Activated T-cell treated with anti-CD3 and anti-CD28 coated beads, Interleukin-2, amount 50 U/mL, for 24 hours (primary cell): ENCODE data around the gene MFAP3.
A peak's percentile ranks its signal among the peaks of the same experiment; 100 is the strongest.
"Not testable (repeated sequence)": the region's sequence is repeated elsewhere in the genome, so short reads cannot be mapped to it uniquely, and the experiment has no call there.

ENCODE experiments used
- DNase-seq: peaks from one replicate; pipeline ENCODE4 v3.0.0-alpha.2; 2020
- H3K27ac Mint-ChIP-seq: 2 replicates; pipeline ENCODE4 v1.8.0; 2020; ENCODE audit warnings: mild to moderate bottlenecking, mixed read lengths
- H3K27me3 Mint-ChIP-seq: 2 replicates; pipeline ENCODE4 v1.8.0; 2020; ENCODE audit warnings: mixed read lengths
- H3K36me3 Mint-ChIP-seq: 2 replicates; pipeline ENCODE4 v1.8.0; 2020; ENCODE audit warnings: low read depth, mixed read lengths
- H3K4me1 Mint-ChIP-seq: 2 replicates; pipeline ENCODE4 v1.8.0; 2020; ENCODE audit warnings: low read depth, mixed read lengths
- H3K4me3 Mint-ChIP-seq: 2 replicates; pipeline ENCODE4 v1.8.0; 2020; ENCODE audit warnings: mild to moderate bottlenecking, moderate library complexity, mixed read lengths
- H3K9me3 Mint-ChIP-seq: 2 replicates; pipeline ENCODE4 v1.8.0; 2020; ENCODE audit warnings: mixed read lengths

MFAP3 gene

DNA sequence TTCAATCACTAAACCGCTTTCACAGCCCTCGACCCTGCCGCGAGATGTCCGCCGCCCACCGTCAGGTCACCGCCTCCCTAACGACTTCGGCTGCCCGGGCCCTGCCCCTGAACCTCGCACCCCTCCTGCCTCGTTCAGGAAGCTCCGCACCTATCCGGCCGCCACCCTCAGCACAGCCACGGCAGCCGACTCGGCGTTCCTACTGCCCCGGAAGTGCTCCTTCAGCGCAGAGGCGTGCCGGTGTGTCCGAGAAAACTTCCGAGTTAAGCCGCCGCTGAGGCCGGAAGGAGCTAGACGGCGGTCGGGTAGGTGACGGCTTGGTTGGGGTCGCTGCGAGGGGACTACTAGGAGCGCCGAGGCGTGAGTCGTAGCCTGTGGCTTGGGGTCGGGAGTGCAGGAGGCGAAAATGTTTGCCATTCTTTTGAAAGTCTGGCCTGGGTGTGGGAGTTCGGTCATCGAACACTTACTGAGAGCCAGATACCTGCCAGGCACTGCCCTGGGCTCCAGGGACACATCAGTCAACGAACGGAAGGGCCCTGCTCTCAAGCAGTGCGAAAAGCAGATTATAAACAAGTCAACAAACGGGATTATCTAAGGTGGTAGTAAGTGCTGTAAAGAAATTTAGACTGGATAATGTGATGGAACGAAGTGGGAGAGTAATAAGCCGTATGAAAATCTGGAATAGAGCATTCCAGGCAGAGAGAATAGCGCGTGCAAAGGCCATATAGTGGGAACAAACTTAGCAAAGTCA lies at the start of gene MFAP3, which contains the start of gene FAM114A2:
TSS of gene MFAP3 (plus strand) at position 261 of the 751 bp plus-strand sequence. CDS start 10,756 bp downstream, outside the sequence.
TSS of gene FAM114A2 (minus strand) at position 204 of the 751 bp plus-strand sequence. CDS start 3,957 bp downstream, outside the sequence.
- DNase-seq, result peak; percentile 89
- no peaks in the 10 kb centered on the region for H3K27me3 Mint-ChIP-seq
- H3K9me3 Mint-ChIP-seq, result no peaks in the 10 kb centered on the region
- peak within 1 kb of the TSS; percentile 97 for H3K4me3 Mint-ChIP-seq
- H3K4me1 Mint-ChIP-seq, result peaks cover 68% of the 10 kb centered on the region
- H3K27ac Mint-ChIP-seq, result peak within 1 kb of the TSS; percentile 99
- H3K36me3 Mint-ChIP-seq, result peaks cover 43% of the 10 kb centered on the region

DNA sequence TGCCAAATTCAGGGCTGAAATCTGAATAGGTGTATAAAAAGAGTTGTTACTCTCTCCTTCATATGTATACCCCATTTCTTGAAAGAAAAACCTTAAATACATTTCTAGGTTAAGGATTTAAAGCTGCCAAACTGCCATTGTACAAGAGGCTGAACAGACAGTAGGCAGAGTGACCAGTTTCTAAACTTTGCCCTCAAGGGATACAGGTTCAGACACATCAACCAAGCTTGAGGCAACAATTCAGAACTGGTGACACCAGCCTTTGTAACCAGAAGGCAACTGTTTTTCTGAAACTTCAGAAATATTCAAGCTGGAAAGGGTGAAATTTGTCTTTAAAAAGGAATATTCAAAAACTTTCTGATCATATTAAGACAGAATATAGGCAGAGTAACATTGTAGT lies 47.6 kb upstream of the MFAP3 start:
- Mint-ChIP-seq H3K9me3 (no peaks in the 10 kb centered on the region), H3K27me3 (no peaks in the 10 kb centered on the region), H3K4me1 (no peaks in the 10 kb centered on the region), H3K27ac (no peak overlapping the region), H3K36me3 (peaks cover 52% of the 10 kb centered on the region), H3K4me3 (no peak overlapping the region)
- DNase-seq, result no peak

DNA sequence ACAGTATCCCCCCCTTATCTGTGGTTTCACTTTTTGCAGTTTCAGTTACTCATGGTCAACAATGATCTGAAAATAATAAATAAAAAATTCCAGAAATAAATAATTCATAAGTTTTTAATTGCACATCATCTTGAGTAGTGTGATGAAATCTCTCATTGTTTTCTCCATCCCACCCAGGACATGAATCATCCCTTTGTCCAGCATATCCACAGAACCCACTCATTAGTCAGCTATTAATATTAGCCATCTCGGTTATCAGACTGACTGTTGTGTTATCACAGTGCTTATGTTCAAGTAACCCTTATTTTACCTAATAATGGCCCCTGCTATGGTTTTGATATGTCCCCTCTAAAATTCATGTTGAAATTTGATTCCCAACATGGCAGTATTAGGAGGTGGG lies 40.8 kb upstream of the MFAP3 start:
- no peaks in the 10 kb centered on the region for H3K4me1 Mint-ChIP-seq
- H3K4me3 Mint-ChIP-seq, result no peak overlapping the region
- H3K36me3 Mint-ChIP-seq, result peaks cover 81% of the 10 kb centered on the region
- no peaks in the 10 kb centered on the region for H3K27me3 Mint-ChIP-seq
- no peak for DNase-seq
- peaks cover 5% of the 10 kb centered on the region for H3K9me3 Mint-ChIP-seq
- H3K27ac Mint-ChIP-seq, result no peak overlapping the region

DNA sequence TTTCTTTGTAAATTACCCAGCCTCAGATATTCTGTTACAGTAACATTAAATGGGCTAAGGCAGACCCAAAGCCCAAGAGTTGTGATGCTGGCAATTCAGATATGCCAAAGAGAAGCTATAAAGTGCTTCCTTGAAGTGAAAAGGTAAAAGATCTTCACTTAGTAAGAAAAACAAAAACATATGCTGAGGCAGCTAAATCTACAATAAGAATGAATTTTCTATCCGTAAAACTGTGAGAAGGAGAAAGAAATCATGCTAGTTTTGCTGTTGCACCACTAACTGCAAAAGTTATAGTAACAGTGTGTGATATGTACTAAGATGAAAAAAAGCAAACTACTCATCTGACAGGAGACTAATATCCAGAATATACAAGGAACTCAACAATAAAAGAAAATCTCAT lies 40.0 kb upstream of the MFAP3 start:
- Mint-ChIP-seq H3K36me3 (peaks cover 74% of the 10 kb centered on the region), H3K4me3 (no peak overlapping the region), H3K27me3 (no peaks in the 10 kb centered on the region), H3K9me3 (peaks cover 5% of the 10 kb centered on the region), H3K4me1 (no peaks in the 10 kb centered on the region), H3K27ac (no peak overlapping the region)
- DNase-seq, result no peak

DNA sequence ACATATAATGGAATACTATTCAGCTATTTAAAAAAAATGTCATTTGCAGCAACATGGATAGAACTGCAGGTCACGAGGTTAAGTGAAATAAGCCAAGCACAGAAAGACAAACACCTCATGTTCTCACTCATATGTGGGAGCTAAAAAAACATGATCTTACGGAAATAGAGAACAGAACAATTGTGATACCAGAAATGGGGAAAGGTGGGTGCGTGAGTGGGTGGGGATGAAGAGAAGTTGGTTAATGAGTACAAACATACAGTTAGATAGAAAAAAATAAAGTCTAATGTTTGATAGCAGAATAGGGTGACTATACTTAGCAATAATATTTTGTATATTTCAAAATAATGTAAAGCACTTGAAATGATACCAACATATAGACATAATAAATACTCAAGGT lies 38.8 kb upstream of the MFAP3 start:
- Mint-ChIP-seq H3K9me3 (peaks cover 5% of the 10 kb centered on the region), H3K36me3 (peaks cover 64% of the 10 kb centered on the region), H3K27ac (no peak overlapping the region), H3K4me1 (no peaks in the 10 kb centered on the region), H3K4me3 (no peak overlapping the region), H3K27me3 (no peaks in the 10 kb centered on the region)
- DNase-seq, result no peak

DNA sequence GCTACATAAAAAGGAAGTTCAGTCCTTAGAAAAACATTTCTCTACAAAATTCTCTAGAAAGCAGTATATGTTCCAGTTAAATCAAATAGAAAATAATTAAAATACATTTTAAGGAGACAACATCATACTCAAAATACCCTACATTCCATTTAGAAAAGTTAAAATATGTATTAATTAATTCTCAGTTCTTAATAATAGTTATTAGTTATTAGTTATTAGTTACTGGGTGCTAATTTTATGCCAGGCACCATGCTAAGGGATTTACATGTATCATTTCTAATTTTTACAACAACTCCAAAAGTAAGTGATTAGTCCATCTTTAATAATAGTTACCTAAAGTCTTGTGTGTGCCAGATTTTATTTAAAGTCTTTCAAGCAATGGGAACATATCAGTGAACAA lies 38.1 kb upstream of the MFAP3 start:
- H3K27me3 Mint-ChIP-seq, result no peaks in the 10 kb centered on the region
- H3K4me3 Mint-ChIP-seq, result no peak overlapping the region
- H3K27ac Mint-ChIP-seq, result no peak overlapping the region
- peaks cover 61% of the 10 kb centered on the region for H3K36me3 Mint-ChIP-seq
- peaks cover 5% of the 10 kb centered on the region for H3K9me3 Mint-ChIP-seq
- no peak for DNase-seq
- H3K4me1 Mint-ChIP-seq, result no peaks in the 10 kb centered on the region

DNA sequence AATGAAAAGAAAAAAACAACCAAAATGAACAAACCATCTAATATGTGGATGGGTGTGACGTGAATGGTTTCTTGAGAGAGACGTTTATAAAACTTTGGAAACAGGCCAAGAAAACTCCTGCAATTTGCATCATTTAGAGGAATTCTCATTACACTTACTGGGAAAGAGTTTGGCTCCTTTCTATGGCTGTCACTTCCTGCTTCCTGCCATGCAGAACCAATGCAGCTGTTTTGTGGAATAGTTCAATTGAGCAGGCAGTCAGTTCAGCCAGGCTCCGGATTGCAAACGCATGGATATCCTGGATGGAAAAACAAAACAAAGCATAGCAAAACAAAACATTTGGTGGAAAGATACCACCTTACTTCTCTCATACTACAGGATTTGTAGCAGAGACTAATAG lies 36.7 kb upstream of the MFAP3 start:
- Mint-ChIP-seq H3K4me3 (no peak overlapping the region), H3K4me1 (no peaks in the 10 kb centered on the region), H3K27me3 (no peaks in the 10 kb centered on the region), H3K9me3 (peaks cover 5% of the 10 kb centered on the region), H3K27ac (no peak overlapping the region), H3K36me3 (peaks cover 50% of the 10 kb centered on the region)
- DNase-seq, result no peak

DNA sequence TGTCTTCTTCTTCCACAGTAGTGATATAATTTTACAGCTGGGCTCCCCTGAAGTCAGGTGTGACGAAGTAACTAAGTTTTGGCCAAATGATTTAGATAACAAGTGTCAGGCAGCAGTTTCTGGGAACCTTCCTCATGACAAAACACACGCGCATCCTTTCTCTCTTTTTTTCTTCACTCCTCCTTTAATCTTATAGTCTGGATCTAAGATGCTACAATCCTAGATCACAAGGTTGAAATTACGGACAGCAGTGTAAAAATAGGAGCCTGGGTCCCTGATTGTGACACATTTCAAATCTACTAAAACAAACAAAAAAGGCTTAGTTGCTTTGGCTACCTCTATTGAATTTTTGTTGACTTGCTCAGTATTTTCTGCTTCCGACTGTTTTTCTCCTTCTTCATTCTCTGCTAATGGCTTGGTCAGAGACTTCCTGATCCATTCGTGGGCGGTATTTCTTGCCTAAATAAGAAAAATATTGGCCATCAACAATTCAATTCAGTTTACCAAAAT lies 36.2 kb upstream of the MFAP3 start:
- no peak overlapping the region for H3K27ac Mint-ChIP-seq
- H3K4me3 Mint-ChIP-seq, result no peak overlapping the region
- peaks cover 46% of the 10 kb centered on the region for H3K36me3 Mint-ChIP-seq
- peaks cover 5% of the 10 kb centered on the region for H3K9me3 Mint-ChIP-seq
- DNase-seq, result no peak
- H3K27me3 Mint-ChIP-seq, result no peaks in the 10 kb centered on the region
- no peaks in the 10 kb centered on the region for H3K4me1 Mint-ChIP-seq

DNA sequence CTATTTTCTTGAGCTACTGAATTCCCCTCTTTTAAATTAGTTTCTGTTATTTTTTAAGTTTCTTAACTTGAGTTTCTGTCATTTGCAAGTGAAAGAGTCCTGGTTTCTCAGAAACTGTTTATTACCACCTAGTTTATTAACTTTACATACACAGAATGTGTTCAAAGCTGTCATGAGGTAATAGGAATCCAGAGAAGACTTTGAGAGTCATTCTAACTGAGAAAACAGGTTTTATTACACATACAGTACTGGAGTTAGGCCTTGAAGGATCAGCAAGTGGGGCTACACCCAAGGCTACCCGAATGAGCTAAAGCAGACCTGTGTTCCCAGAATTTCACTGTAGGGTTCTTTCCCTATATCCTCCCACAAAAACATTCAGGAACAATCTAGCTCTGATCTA lies 33.1 kb upstream of the MFAP3 start:
- Mint-ChIP-seq H3K27me3 (no peaks in the 10 kb centered on the region), H3K36me3 (peaks cover 41% of the 10 kb centered on the region)
- DNase-seq, result no peak

DNA sequence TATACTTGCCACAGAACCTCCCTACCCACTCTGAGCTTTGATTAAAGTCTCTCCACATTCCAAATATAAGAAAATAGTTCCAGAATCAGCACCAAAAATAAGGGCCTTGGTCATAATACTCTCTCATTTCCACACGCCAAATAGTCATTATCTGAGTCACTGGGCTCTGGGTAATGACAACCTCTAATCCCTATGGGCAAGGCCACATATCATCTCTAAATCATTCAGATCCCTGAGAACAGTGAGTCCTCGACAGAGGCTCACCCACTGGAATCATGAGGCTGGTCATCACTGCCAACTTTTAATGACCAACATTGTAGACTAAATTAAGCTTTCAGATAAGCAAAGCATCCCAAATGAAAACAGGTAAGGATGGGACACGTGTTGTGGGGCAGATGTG lies 28.1 kb upstream of the MFAP3 start:
- Mint-ChIP-seq H3K36me3 (peaks cover 58% of the 10 kb centered on the region), H3K9me3 (no peaks in the 10 kb centered on the region), H3K27ac (no peak overlapping the region), H3K4me3 (no peak overlapping the region), H3K4me1 (no peaks in the 10 kb centered on the region), H3K27me3 (no peaks in the 10 kb centered on the region)
- no peak for DNase-seq

More for the DNA sequence above, 33.1 kb upstream of the MFAP3 start:
- H3K4me1 Mint-ChIP-seq, result no peaks in the 10 kb centered on the region
- H3K27ac Mint-ChIP-seq, result no peak overlapping the region
- H3K4me3 Mint-ChIP-seq, result no peak overlapping the region
- H3K9me3 Mint-ChIP-seq, result no peaks in the 10 kb centered on the region

DNA sequence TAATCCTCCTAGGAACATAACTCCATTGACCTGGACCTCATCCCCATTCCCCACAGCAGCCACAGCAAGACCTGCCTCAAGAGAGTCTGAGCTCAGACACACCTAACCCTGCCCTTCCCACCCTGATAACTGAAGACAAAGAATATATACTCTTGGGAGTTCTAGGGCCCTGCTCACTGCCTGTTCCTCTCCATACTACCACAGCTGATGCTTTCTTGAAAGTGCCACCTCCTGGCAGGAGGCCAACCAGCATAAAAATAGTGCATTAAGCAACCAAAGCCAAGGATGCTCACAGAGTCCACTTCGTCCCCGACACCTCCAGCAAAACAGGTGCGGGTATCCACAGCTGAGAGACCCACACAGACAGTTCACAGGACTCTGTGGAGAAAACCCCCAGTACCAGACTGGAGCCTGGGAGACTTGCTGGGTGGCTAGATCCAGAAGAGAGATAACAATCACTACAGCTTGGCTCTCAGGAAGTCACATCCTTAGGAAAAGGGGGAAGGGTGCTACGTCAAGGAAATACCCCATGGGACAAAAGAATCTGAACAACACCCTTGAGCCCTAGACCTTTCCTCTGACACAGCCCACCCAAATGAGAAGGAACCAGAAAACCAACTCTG lies 23.6 kb upstream of the MFAP3 start:
- Mint-ChIP-seq H3K36me3 (peaks cover 83% of the 10 kb centered on the region), H3K27me3 (no peaks in the 10 kb centered on the region)

DNA sequence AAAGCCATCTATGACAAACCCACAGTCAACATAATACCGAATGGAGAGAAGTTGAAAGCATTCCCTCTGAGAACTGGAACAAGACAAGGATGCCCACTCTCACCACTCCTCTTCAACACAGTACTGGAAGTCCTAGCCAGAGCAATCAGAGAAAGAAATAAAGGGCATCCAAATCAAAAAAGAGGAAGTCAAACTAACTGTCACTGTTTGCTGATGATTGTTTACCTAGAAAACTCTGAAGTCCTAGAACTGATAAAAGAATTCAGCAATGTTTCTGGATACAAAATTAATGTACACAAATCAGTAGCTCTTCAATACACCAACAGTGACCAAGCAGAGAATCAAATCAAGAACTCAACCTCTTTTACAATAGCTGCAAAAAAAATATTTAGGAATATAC lies 19.8 kb upstream of the MFAP3 start:
- H3K27ac Mint-ChIP-seq, H3K4me1 Mint-ChIP-seq, H3K27me3 Mint-ChIP-seq, DNase-seq, H3K9me3 Mint-ChIP-seq, H3K4me3 Mint-ChIP-seq: not testable (repeated sequence)
- peaks cover 92% of the 10 kb centered on the region for H3K36me3 Mint-ChIP-seq

More for the DNA sequence above, 23.6 kb upstream of the MFAP3 start:
- peaks cover 7% of the 10 kb centered on the region for H3K4me1 Mint-ChIP-seq
- no peak overlapping the region for H3K27ac Mint-ChIP-seq
- H3K9me3 Mint-ChIP-seq, result no peaks in the 10 kb centered on the region
- DNase-seq, result no peak
- H3K4me3 Mint-ChIP-seq, result no peak overlapping the region

DNA sequence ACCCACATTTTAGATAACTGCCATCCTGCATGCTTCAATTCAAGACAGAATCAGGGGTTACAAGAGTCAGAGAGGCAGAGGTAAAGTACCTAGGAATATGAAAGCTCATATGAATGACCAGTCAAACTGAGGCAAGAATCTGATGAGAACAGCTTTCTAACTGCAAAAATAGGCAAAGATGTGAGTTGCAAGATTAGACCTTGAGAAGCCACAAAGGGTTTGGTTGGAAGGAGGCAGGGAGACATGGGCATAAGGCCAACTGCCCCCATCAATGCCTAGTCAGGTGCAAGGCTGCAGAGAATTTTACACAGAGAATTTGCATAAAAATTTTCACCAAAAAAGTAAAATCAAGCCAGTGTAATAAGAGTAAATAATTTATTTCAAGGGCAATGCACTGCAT lies 12.8 kb upstream of the MFAP3 start:
- Mint-ChIP-seq H3K27me3 (no peaks in the 10 kb centered on the region), H3K27ac (no peak overlapping the region), H3K36me3 (peaks cover 76% of the 10 kb centered on the region), H3K9me3 (no peaks in the 10 kb centered on the region), H3K4me3 (no peak overlapping the region), H3K4me1 (no peaks in the 10 kb centered on the region)
- no peak for DNase-seq

DNA sequence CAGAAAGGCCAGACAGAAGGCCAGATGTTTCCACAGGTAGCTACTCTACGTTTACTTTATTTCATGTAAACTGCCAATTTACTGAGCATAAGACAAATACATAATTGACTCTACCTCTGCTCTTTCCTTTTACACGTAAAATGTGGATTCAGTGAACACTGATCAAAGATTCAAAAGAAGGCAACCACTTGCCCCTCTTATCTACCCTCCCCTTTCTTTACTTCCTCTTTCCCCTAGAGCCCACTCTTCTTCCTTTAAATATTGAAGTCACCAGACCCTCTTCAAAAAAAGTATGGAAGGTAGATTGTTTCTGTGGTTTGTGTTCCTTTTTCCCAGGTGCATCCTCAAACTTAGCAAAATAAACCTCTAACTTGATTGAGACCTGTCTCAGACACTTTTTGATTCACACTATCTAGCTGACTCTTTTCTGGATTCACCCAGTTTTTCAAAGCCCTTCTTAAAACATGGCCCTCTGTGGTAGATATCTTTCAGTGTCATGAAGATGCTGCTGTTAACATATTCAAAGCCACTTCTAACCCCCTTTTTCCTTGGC lies 6.8 kb upstream of the MFAP3 start:
- Mint-ChIP-seq H3K27ac (no peak overlapping the region), H3K4me3 (no peak overlapping the region), H3K4me1 (peaks cover 20% of the 10 kb centered on the region), H3K27me3 (no peaks in the 10 kb centered on the region), H3K9me3 (no peaks in the 10 kb centered on the region), H3K36me3 (peaks cover 58% of the 10 kb centered on the region)
- no peak for DNase-seq

DNA sequence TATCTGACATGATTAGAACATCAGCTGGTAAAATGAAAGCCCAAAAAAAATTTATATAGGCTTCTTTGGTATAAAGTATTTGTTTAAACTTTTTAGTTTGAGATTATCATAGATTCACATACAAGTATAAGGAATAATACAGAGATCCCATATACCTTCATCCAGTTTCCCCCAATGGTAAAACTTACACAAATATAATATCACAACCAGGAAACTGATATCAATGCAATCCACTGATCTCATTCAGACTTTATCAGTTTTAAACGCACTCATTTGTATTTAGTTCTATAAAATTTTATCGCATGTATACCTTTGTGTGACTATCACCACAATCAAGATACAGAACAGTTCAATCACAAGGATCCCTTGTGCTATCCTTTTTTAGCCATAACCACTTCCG lies 3.8 kb upstream of the MFAP3 start:
- peaks cover 41% of the 10 kb centered on the region for H3K4me1 Mint-ChIP-seq
- H3K4me3 Mint-ChIP-seq, result no peak overlapping the region
- peaks cover 55% of the 10 kb centered on the region for H3K36me3 Mint-ChIP-seq
- H3K27ac Mint-ChIP-seq, result no peak overlapping the region
- no peak for DNase-seq
- H3K9me3 Mint-ChIP-seq, result no peaks in the 10 kb centered on the region
- no peaks in the 10 kb centered on the region for H3K27me3 Mint-ChIP-seq
